ENCODE measurements around the gene H6PD.

H6PD gene

GRCh38 chr1:9316080-9316444 is 81.5 kb downstream of the H6PD start:
- H4K20me1 ChIP-seq (ENCODE audit: insufficient read depth, low read length) = no peaks in the 10 kb centered on the region
- no peaks in the 10 kb centered on the region for H3K36me3 ChIP-seq (replicated peaks; ENCODE audit: low read depth, low read length)
- no peaks in the 10 kb centered on the region for H3K9me3 ChIP-seq (ENCODE audit: insufficient read depth, low read length)
- H3K4me3 ChIP-seq (ENCODE audit: low read length) = no peak overlapping the region
- H3K4me2 ChIP-seq (ENCODE audit: low read length) = peak overlapping the region; percentile 12; the same call in 1 of the 2 replicates
- H3K27ac ChIP-seq (ENCODE audit: low read length) = no peak overlapping the region
- TF ChIP-seq CTCF (IDR thresholded peaks at IDR 0.05; ENCODE audit: low read depth, low read length) (no peak), EZH2phosphoT487 (IDR thresholded peaks at IDR 0.05; ENCODE audit: low read depth) (no peak)
- no peak overlapping the region for H3K9ac ChIP-seq (ENCODE audit: low read length)
- no peaks in the 10 kb centered on the region for H3K27me3 ChIP-seq (ENCODE audit: low read depth, low read length)
- peaks cover 22% of the 10 kb centered on the region for H3K4me1 ChIP-seq (ENCODE audit: low read length)
- H3K79me2 ChIP-seq (ENCODE audit: low read length) = no peaks in the 10 kb centered on the region
- H2AFZ ChIP-seq (ENCODE audit: low read depth, low read length) = no peak overlapping the region

DNA sequence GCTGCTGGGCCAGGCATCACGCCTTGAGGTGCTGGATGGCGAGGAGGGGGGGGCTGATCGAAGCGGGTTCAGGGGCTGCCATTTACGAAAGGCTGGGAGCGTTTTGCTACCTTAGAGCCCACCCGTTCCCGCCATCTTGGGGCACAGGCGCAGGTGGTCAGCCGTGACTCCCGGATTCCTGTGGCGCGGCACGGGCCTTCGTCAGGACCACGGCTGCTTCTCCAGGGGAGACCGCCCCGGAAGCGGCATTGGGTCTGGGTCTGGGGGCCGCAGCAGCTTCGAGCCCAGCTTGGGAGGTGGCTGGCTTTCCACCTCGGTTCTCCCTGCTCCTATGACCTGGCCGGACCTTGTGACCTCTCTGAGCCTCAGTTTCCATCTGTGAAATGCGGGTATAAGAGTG is 81.9 kb downstream of the H6PD start:
- Histone ChIP-seq H3K9me3 (ENCODE audit: insufficient read depth, low read length) (no peaks in the 10 kb centered on the region), H3K27ac (ENCODE audit: low read length) (no peak overlapping the region), H3K9ac (ENCODE audit: low read length) (no peak overlapping the region), H3K4me1 (ENCODE audit: low read length) (peaks cover 22% of the 10 kb centered on the region), H3K79me2 (ENCODE audit: low read length) (no peaks in the 10 kb centered on the region), H3K4me2 (ENCODE audit: low read length) (no peak overlapping the region), H4K20me1 (ENCODE audit: insufficient read depth, low read length) (no peaks in the 10 kb centered on the region), H2AFZ (ENCODE audit: low read depth, low read length) (no peak overlapping the region), H3K4me3 (ENCODE audit: low read length) (no peak overlapping the region), H3K27me3 (ENCODE audit: low read depth, low read length) (no peaks in the 10 kb centered on the region), H3K36me3 (replicated peaks; ENCODE audit: low read depth, low read length) (no peaks in the 10 kb centered on the region)
- TF ChIP-seq CTCF (IDR thresholded peaks at IDR 0.05; ENCODE audit: low read depth, low read length) (no peak), EZH2phosphoT487 (IDR thresholded peaks at IDR 0.05; ENCODE audit: low read depth) (no peak)

GRCh38 chr1:9317072-9317471 is 82.5 kb downstream of the H6PD start:
- H3K27me3 ChIP-seq (ENCODE audit: low read depth, low read length) = no peaks in the 10 kb centered on the region
- no peak overlapping the region for H3K27ac ChIP-seq (ENCODE audit: low read length)
- no peaks in the 10 kb centered on the region for H3K79me2 ChIP-seq (ENCODE audit: low read length)

More at GRCh38 chr1:9317072-9317471, 82.5 kb downstream of the H6PD start:
- Histone ChIP-seq H3K9me3 (ENCODE audit: insufficient read depth, low read length) (no peaks in the 10 kb centered on the region), H3K4me1 (ENCODE audit: low read length) (peaks cover 22% of the 10 kb centered on the region), H3K4me3 (ENCODE audit: low read length) (no peak overlapping the region), H3K9ac (ENCODE audit: low read length) (no peak overlapping the region), H3K4me2 (ENCODE audit: low read length) (no peak overlapping the region), H4K20me1 (ENCODE audit: insufficient read depth, low read length) (no peaks in the 10 kb centered on the region), H3K36me3 (replicated peaks; ENCODE audit: low read depth, low read length) (no peaks in the 10 kb centered on the region), H2AFZ (ENCODE audit: low read depth, low read length) (no peak overlapping the region)
- no peak for TF ChIP-seq CTCF (IDR thresholded peaks at IDR 0.05; ENCODE audit: low read depth, low read length)
- no peak for TF ChIP-seq EZH2phosphoT487 (IDR thresholded peaks at IDR 0.05; ENCODE audit: low read depth)
